ENCODE results near the gene TNS1.
"Not testable (repeated sequence)": the region's sequence is repeated elsewhere in the genome, so short reads cannot be mapped to it uniquely, and the experiment has no call there.

TNS1 gene

DNA sequence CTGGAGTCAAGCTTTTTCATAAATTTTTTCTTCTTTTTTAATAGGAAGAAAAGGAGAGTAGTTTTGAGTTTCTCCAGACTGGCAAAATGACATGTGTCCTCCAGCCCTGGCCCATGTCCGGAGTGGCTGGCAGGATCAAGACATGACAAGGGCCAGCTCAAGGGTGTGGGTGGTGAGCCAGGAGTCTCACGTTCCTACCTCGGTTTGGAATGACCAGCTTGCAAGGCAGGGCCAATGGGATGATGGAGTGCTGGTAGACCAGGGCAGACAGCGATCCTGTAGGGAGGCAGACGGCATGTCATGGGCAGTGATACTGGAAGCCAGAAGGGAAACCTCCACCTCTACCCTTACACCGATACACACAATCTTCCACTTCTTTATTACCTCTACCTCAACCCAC lies 190.6 kb downstream of the TNS1 start:
- no peak for DNase-seq (ENCODE audit: low spot score)

DNA sequence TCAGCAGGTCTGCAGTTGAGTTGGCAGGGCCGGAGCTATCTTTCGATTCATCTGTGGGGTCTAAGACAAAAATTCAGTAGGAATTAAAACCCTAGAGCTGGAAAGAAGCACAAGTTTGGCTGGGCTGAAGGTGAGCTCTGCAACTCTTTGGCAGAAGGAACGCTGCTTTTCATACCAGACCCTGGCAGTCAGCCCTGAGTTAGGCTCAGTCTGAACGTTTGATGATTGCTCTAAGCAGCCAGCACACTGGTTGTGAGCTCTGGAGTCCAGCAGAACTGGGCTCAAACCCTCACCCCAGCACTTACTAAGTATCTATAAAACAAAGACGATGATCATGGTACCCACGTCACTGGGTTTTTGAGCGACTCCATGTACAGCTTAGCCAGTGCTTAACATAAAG lies 192.5 kb downstream of the TNS1 start:
- DNase-seq (ENCODE audit: low spot score), result no peak

DNA sequence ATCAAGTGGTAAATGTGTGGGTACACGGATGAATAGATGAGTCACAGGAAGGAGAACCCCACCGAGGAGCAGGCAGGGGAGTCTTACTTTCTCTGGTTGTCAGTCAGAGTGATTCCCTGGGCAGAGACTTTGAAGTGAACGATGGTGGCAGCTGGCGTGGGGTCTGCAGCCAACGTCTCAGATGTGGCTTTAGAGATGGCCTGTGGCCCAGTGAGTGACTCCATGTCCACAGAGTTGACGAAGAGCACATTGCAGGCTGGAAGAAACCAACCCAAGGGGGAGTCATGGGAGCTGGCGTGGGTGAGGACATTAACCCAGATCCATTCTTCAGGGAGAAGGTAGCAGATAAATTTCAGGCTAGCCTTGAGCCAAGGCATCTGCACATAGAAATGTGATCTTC lies 193.1 kb downstream of the TNS1 start:
- no peak for DNase-seq (ENCODE audit: low spot score)

DNA sequence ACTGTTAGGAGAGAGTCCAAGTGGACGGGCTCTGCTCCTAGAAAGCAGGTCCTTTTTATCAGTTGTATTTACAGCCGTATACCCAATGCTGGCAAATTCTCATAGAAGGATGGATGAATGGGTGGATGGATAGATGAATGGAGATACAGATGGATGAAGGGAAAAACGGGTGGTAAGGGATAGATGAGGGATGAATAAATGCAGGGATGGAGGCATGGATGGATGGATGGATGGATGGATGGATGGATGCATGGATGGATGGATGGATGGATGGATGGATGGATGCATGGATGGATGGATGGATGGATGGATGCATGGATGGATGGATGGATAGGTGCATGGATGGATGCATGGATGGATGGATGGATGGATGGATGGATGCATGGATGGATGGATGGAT lies 193.8 kb downstream of the TNS1 start:
- not testable (repeated sequence) for DNase-seq (ENCODE audit: low spot score)

DNA sequence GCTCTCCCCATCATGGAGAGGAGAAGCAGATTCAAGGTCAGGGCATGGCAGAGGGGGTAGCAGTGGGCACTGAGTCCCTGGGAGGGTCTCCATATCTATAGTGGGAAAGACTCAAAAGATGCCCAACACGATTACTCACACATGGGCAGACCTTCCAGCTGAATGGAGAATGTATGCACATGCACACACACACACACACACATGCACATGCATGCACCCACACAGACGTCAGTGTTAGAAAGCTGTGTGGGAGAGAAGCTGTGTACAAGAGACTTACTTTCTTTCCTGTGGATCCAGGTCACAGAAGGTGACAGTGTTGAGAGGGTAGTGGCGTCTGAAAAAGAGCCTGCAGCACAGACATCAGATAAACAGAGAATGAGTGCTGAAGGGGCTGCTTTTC lies 194.5 kb downstream of the TNS1 start:
- DNase-seq (ENCODE audit: low spot score), result no peak

DNA sequence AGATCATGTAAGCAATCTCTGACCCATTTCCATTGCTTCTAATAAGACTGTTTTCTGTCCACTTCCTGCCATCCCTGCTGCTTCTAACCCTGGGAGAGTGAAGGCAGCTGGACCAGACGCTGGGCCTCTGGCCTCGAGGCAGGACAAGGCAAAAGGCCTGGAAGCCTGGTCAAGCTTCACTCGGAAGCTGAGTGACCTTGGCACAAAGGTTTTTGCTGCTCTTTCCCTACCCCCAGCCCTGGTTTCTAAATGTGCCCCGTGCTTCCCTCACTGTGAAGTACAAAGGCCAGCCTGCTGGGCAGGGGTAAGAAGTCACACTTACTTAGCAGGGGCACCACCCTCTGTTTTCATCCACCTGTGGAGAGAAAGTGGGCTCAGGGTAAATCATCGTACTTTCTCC lies 195.0 kb downstream of the TNS1 start:
- no peak for DNase-seq (ENCODE audit: low spot score)

DNA sequence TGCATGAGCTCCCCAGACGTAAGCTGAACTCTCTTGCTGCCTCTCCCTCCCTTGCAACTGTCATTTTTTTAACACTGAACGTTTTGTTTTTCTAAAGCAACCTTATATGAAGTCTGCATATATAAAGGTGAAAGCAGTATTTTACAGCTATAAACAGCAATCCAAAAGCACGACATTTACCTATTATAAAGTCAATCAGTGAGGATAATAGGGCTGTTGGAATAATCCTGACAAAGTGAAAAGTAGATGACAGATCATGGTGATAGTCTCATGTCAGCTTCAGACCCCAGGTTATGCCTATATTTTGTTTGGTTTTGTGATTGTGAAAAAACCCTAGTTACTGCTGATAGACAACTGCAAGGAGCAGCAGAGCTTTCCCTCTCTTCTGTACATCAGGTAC lies 195.8 kb downstream of the TNS1 start:
- DNase-seq (ENCODE audit: low spot score), result no peak

DNA sequence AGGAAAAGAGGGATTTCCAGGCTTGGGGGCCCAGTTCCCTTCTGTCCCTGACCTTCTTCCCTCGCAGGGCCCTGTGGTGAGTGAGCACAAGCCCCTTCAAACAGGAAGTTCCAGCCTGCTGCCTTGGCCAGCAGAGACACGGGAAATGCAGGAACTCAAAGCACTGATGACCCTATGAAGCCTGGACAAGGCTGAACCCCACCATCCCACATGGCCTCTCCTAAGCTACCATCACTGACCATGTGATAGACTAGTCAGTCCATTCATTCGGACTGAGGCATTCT lies 196.4 kb downstream of the TNS1 start:
- DNase-seq (ENCODE audit: low spot score), result no peak

DNA sequence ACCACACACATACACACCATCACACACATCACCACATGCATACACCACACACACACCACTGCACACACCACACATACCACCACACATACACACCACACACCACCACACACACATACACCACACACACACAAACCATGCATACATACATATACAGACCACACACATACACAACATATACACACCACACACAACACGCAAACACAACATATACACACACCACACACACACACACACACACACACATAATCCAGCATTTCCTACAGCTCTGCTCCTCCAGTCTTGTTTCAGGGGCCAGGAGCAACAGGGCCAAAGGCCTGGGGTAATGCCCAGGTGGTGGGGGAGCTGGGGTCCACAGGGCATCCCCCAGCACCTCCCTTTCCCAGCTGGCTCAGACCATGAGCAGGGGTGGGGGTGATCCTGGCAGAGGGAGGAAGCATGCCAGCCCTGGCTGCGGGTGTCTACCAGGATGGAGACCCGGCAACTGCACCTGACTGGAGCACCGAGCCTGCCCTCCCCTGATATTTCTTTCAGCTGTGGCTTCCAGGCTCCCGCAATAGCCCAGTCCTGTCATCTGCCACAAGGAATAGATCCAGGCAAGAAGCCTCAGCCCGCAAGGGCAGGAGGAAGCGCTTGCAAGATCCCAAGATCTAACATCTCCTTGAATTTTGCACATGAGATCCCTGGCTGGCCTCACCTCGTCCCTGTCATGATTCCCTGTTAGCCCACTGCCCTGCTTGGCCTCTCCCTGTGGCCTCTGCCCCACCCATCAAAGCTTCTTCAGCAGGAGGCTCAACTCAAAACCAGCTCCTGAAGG lies 196.9 kb downstream of the TNS1 start:
- DNase-seq (ENCODE audit: low spot score), result no peak

DNA sequence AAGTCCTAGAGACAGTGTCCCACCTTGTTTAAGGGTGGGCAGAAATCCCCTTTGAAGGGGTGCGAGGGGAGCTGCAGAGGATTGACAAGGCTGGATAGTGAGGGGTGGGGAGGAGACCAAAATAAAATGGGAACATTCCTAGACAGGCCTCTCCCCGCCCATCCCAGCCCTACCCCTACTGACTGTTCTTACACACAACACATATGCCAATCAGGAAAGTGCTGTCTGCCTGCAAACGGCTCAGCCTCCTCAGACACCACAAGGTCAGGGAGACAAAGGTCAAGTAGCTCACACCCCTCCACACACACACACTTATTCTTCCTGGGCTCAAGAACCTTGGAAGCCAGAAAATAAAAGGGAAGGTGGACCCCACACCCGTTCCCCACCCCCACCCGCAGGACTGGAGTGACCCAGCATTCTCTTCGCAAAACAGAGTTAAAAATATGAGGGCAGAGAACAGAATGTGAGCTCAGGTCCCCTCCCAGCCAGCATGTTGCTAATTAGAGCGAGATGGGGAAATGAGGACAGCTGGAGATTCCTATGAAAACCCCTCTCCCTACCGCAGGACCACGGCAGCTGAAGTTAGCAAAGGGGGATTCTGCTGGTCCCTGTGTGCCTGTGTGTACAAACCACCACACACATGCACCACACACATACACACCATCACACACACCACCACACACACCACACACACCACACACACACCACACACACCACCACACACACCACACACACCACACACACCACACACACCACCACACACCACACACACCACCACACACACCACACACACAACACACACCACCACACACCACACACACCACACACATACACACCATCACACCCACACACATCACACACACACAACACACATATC lies 197.8 kb downstream of the TNS1 start:
- peak; percentile 25 for DNase-seq (ENCODE audit: low spot score)

DNA sequence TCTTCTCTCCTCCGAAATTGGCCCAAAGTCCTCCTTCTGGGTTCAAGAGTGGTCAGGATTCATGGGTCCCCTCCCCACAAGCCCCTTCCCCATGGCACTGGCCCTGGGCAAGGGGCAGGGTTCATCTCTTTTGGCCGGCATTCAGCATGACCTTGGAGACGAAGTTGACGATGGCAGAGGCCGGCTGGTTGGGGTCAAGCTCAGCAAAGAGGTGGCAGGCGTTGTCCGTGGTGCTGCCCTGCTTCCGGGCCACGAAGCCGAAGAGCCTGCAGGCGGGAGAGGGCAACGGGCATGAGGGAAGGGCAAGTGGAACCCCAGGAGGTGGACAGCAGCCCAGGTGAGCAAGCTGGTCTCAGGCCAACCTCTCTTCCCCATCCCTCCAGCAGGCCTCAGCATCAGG lies 198.5 kb downstream of the TNS1 start:
- no peak for DNase-seq (ENCODE audit: low spot score)

DNA sequence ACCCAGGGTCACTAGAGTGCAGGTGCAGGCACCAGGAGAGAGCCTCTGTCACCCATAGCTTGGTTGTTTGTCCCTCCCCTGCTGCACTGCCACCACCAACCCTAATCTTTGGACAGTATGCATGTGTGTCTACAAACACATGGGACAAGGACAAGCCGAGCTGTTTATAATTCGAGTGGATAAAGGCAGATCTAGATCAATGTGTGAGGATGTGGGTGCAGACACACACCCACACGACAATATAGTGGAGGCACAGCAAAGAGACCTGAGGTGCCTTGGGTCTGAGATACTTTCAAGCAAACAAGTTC lies 199.2 kb downstream of the TNS1 start:
- DNase-seq (ENCODE audit: low spot score), result no peak

DNA sequence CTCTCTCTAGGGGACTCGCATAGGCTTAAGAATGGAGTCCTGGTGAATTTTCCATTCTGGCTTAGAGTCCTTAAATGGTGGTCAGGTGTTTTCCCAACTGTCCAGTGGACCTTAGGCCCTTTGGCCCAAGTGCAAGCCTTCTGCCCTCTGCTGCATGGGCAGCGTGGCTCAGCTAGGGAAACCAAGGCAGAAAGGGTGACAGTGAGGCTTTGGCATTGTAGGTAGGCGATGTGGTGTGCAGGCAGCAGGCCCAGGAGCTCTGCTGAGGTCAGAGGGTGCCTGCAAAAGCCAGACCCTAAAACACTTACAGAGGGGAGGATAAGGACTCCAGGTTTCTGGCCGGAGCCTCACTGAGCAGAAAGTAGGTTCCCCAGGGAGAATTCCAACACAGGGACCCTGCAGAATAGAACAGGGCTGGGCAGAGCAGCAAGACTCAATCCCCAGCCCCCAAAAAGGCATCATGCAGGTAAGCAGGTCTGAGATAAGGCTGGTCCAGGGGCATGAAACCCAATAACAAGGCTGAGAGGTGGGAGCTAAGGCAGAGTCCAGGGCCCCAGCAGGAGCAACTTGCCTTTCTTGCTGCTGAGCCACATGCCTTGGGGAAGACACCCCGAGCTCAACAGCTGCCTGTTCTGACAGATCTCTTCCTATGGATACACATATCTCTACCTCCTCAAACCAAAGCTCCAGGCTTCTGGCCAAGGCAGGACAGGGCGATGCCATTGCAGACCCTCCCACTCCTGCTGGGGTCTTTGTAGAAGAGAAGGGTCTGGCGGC lies 199.7 kb downstream of the TNS1 start:
- DNase-seq (ENCODE audit: low spot score), result no peak

DNA sequence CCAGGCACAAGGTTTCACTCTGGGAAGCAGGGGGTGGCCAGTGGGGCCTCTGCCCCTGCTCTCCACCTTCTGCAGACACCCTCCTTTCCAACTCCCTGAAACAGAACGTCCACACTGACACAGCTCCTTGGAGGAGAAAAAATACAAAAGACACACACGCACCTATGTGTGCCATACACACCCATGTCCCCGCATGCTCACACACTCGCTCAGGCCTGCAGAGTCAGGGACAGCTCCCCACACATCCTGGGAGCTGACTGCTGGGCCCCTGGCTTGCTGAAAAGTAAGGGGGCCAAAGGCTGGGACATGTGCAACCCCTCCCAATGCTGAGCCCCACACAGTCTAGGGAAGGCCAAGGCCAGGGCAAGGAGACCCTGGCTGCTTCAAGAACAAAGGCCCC lies 200.5 kb downstream of the TNS1 start:
- no peak for DNase-seq (ENCODE audit: low spot score)

DNA sequence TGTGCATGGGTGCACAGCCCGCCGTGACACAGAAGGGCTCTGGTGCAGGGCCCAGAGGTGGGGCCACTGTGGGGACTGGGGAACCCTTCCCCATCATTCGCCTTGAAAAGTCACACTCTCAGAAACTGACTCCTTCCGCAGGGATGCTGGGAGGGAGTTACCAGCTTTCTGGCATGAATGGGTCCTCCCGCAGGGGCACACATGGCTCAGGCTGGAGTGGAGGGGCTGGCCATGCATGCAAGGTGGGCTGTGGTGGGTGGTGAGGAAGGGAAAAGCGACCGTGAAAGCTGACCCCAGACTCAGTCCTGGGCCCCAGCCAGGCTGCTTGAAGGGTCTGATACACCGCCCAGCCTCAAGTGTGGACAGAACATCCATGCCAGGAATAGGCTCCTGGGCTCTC lies 201.1 kb downstream of the TNS1 start:
- no peak for DNase-seq (ENCODE audit: low spot score)

DNA sequence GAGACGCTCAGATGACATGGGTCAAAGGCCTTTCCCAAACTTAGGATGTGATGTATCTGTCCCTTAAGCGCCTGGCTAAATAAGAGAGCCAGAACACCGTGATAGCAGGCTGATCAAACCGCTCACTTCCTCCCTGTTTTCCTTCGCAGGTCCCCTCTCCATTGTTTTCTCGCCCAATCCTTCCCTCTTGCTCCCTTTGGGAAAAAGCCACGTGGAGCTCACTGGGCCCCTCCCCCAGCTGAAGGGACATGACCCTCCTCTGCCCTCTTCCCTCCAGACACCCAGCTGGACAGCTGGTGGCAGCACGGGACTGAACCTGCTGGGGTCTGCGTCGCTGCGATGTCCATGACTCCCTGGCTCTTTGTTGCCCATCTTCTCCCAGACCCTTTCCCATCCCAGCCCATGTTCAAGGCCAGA lies 201.7 kb downstream of the TNS1 start:
- DNase-seq (ENCODE audit: low spot score), result no peak

DNA sequence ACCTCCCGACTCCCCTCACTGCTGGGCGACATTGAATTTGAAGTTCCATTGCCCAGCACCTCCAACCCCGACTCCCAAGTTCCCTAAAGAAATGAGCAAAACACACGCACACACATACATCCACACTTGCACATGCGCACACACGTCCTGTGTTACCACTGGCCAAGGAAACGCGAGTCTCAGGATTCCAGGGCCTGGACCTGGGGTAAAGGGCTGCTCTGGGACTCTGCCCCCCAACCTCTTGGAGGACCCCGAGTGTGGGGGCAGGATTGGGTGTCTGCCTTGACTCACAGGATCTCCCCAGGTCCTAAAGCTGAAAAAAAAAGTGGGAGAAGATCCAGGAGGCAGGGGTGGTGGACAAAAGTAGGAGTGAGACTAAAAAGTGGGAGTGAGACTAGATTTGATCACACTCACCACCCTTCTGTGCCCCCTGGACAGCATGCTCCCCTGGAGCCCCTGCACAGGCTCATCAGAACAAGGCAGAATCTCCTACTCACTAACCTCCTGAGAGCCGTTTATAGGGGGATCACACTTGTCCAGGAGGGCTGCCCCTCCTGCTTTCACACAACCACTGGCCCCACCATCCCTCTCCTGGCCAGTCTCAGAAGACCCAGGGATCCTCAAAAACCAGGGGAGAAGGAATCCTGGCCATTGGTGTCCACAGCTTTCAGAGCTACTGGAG lies 202.2 kb downstream of the TNS1 start:
- no peak for DNase-seq (ENCODE audit: low spot score)

DNA sequence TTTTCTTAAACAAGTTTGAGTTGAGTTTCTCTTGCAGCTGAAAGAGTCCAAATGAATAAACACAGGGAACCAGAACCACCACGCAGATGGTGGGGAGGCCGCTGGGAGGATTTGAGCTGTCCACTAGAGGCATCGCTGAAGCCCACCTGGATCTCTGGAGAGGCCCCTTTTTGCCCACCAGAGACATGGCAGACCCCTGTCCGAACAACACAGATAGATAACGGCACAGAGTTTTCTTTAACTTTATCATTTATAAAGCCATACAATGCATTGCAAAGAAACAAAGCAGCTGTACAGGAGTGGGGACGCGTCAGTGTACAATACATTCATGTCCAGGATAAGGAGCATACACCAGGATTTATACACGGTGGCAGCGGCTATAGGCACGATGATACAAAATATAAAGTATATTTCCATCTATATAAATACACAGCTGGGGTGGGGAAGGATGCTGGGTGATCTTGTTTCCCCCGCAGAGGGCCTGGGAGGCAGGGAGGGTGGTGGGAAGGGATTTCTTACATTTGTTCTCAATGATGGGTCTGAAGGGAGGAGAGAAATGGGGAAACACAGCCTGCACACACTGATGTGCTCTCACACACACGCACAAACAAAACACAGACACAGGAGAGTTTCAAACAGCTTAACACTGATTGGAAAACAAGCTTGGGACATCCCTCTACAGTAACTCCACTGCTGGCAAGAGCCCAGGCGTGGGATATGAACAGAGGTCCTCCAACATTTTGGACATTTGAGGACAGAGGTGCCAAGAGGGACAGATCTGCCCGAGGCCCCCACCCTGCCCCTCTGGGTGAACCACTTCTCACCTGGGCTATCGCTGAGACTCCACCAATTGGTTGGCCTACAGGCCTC lies 203.0 kb downstream of the TNS1 start:
- DNase-seq (ENCODE audit: low spot score), result no peak

DNA sequence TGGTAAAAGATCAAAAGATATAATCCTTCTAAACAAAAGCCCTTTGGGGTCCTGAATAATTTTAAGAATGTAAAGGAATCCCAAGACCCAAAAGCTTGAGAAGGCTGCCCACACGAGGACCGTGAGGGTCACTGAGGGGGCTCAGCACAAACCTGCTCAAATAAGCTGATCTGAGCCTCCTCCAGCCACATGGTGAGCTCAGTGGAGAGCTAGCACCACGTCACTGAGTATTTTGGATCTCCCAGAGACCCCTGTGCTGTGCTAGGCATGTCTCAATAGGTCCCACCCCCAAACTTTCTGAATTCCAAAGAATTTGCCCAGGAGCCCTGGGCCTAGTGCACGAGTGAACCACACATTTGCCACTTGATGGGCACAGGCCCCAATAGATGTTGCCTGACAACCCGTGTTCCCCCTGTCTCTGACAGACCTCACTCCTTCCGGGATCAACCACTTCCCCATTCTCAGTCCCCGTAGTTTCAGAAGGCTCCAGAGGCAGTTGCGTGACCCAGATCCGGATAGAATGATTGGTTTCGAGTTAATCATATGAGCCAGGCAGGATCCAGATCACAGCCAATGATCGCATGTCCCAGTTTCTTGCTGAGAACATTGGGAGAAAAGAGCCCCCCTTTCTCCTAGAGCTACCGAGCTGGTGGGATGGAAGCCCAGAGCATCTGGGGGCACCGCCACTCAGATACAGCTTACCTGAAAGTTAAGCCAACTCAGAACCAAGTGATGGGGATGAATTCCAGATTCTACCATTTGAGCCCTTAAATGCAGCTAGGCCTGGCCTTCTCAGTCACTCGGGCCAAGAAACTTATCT lies 203.8 kb downstream of the TNS1 start:
- no peak for DNase-seq (ENCODE audit: low spot score)

DNA sequence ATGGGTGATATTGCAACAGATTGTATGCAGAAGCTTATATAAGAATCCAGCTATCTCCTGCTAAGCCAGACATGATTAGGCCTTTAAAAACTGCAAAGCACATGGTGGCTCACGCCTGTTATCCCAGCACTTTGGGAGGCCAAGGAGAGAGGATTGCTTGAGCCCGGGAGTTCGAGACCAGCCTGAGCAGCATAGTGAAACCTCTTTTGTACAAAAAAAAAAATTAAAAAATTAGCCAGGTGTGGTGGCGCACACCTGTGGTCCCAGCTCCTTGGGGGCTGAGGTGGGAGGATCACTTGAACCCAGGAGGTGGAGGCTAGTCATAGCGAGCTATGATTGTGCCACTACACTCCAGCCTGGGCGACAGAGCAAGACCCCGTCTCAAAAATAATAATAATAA lies 204.6 kb downstream of the TNS1 start:
- no peak for DNase-seq (ENCODE audit: low spot score)

DNA sequence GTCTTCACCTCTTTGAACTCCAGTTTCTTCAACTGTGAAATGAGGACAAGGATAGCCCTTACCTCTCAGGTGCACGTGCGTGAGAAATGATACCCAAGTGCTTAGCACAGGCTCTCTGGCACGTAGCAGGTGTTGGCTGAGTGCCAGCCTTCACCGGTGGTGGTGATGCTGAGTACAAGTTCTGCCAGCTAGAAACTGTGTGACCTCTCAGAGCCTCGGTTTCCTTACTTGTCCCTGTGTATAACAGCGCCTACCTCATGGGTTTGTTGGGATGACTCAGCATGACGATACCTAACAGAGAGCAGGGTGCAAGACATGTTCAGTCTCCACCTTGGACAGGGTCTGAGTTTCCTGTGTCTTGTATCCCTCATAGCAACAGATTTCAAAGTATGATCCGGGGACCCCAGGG lies 205.1 kb downstream of the TNS1 start:
- DNase-seq (ENCODE audit: low spot score), result no peak
